NCI-H2171 treated with DMSO at 0.1 percent for 48 hours (cell line): ENCODE measurements around the gene RNF17.
"Not testable (repeated sequence)": the region's sequence is repeated elsewhere in the genome, so short reads cannot be mapped to it uniquely, and the experiment has no call there.

Source experiments
- DNase-seq: peaks from one replicate; lab custom pipeline; 2025; lab: John Stamatoyannopoulos, UW

Gene RNF17

DNA sequence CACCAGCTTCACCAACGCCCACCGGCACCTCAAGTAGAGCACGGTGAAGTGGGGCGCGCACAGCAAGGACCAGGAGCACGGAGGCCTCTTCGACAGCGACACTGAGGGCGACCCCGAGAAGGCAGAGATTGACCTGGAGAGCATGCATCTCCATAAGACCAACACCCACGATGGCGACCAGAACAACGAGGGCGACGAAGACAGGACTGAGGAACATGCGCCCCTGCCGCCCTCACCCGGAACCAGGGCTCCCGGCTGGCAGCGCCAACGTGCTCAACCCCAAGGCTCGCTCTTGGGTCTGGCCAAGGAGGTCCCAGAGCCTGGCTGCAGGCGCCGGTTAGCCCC is 18.5 kb upstream of the RNF17 start:
- no peak for DNase-seq

DNA sequence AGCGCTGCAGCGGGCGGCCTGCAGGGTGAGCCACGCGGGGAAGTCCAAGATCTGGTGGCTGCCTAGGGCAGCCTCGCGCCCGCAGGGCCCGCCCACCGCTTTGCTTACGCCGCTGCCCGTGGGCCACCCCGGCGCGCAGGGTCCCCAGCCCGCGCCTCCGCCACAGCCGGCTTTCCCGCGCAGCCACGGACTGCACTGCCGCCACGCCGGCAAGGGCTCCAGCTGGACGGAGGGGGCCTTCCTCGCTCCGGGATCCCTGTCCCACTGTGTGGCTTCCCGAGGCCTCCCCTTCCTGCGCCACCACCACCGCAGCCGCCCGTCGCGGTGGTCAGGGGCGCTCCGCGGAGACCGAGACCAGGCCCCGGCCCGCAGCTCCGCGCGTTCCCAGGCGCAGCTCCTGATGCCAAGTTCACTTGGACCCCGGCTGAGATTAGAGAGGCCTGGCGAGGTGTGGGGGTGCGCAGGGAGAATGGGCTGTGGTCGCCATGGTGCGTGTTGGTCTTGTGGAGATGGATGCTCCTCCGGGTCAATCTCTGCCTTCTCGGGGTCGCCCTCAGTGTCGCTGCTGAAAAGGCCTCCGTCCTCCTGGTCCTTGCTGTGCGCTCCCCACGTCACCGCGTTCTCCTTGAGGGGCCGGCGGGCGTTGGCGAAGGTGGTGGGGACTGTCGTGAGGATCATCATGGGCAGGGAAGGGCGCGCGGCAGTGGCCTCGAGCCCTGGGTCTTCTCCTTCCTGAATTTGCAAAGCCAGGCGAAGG is 17.9 kb upstream of the RNF17 start:
- DNase-seq, result no peak

DNA sequence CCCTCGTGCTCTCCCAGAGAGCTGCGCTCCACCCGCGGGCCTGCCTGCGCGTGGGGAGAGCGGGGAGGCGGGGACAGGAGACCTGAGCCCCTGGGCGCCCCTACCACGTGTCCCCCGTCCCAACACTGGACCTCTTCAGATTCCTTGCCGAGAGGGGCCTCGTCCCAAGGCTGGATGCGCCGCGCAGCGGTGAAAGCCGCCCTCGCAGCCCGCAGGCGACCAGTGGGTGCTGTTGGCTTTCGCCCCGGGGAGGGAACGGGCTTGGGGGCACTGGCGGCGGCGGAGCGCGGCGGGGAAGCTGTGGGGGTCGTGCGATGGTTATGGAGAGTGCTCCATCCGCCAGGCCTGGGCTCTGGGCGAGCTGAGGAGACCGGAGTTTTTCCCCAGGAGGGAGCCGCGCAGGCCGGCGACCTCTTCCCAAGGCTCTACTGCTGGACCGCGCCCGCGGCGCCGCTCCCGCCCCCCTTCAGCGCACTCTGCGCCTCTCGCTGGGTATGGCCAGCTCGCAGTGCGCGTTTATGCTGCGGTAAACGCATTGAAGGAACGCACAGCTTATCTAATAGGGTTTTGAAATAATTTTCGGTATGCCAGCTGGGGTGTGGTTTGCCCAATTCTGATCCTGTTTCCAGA is 17.2 kb upstream of the RNF17 start:
- DNase-seq, result no peak

DNA sequence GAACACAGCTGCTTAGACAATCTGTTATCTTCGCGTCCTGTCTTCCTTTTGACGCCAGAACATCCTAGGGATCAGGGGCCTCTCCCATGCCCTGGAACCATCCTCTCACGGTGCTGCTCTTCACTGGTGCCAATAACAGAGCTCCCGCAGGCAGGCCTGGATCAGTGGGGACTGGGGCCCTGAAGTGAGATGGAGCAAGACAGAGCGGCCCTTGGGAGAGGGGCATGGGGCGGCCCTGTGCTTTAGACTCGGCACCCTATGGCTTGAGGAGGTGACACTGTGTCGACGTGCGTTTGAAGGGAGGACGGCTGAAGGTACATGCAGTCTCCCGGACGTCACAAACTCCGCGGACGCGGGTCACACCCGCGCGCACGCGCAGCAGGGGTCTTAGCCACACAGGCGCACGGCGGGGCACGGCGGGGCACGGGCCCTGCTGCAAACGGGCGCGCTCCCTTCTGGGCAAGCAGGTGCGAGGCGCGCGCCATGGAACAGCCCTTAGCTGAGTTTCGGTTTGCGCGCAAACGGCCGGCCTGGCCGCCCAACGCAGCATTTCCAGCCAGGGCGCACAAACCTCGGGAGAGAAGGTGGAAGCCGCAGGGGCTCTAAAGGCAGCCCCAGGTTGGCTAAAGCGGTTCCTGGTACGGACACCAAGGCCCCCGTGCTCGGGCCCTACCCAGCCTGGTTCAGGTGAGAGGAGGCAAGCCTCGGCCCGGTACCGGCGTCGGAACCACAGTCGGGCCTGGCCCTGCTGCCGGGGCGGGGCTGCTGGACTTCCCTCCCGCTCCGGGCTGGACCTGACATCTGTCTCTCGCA is 16.5 kb upstream of the RNF17 start:
- DNase-seq, result peak; percentile 61

DNA sequence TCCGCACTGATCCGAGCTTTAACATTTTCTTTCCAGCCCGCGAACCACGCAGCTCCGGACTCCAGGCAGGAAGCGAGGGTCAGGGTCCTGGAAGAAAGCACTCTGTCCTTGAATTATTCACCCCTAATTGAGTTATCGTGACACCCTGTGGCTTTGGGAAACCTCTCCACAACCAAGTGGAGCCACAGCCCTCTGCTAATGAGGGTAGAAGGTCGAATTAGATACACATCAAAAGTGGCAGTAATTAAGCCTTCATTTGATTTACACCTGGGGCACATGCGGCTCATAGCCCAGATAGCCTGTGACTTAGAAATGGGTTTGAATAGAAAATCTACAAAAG is 15.9 kb upstream of the RNF17 start:
- no peak for DNase-seq

DNA sequence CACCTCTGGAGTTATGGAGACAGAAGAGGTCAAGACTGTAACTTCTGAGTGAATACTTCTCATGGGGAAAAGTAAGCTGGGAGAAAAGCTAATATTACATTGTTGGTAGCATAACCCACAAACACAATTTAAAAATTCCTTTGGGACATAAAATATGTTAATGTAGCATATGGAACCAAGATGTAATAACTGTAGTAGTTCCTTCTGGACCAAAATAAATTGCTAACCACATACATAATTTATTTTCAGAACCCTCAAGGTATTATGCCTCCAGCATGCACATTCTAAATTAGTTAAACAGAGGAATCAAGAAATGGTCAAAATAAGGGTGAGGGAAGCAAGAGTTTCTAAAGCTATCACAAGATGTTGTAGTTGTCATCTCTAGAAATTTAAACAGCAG is 4.8 kb upstream of the RNF17 start:
- DNase-seq, result no peak

DNA sequence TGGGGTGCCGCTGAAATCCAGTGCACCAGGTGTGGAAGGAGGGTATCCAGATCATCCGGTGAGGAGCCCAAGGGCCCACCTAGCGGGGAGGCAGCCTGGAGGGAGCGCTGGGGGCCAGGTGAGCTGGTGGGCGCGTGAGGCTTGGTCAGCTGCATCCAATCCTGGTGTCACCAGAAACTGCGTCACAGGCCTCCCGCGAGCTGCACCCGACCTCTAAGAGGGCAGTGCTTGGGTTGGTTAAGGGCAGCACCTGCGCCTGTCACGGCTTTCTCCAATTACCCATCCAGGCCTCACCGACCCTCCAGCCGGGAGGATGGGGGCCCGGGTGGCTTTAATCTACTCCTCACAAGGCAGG is 284 bp downstream of the RNF17 start:
- DNase-seq, result no peak

DNA sequence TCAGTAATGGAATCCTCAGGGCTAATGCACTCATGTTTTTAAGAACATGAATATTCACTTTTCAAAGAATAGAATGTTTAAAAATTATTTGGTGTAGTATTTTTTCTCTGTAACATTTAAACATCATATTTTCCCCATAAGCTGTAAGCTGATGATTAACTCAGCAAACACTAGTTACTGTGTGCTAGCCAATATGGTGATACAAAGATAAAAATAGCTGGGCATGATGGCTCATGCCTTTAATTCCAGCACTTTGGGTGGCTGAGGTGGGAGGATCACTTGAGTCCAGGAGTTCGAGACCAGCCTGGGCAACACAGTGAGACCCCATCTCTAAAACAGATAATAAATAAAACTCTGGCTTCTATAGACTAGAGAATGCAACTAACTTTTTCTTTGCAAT is 13.2 kb downstream of the RNF17 start:
- DNase-seq, result no peak

DNA sequence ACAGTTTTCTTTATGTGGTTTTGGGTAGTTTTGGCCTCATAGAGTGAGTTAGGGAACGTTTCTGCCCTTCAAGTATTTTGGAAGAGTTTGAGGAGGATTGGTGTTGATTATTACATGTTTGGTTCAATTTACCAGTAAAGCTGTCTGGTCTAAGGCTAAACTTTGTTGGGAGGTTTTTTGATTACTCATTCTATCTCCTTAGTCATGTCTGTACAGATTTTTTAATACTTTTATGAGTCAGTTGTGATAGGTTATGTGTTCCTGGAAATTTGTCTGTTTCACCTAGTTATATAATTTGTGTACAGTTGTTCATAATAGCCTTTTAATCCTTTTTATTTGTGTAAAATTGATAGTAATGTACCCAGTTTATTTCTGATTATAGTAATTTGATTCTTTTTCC is 20.4 kb downstream of the RNF17 start:
- no peak for DNase-seq

DNA sequence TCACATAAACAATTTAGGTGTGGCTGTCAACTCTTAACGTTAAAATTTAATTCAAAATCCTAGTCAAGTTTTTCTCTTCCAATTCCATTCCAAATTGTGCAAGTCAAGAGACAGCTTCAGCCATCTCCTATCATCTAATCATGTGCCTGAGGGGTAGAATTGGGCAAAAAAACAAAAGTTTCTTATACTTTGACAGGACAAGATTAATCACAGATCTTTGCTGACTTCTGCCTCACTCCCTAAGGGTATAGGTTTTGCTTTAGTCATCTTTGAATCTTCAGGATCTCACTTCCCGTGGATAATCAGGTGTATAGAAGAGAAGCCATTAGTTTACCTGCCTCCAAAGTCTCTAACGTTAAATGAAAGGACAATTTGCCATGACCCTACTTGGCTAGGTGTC is 24.6 kb downstream of the RNF17 start:
- DNase-seq, result no peak

DNA sequence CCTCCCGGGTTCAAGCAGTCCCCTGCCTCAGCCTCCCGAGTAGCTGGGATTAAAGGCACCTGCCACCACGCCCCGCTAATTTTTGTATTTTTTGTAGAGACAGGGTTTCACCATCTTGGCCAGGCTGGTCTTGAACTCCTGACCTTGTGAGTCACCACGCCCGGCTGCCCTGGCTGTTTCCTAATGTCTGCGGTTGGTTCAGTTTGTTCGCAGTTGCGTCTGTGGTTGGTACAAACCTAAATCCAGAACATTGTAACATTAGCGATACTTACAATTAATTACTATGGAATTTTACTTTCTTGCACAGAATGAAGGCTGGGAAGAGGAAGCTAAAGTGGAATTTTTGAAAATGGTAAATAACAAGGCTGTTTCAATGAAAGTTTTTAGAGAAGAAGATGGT is 38.1 kb downstream of the RNF17 start:
- no peak for DNase-seq

DNA sequence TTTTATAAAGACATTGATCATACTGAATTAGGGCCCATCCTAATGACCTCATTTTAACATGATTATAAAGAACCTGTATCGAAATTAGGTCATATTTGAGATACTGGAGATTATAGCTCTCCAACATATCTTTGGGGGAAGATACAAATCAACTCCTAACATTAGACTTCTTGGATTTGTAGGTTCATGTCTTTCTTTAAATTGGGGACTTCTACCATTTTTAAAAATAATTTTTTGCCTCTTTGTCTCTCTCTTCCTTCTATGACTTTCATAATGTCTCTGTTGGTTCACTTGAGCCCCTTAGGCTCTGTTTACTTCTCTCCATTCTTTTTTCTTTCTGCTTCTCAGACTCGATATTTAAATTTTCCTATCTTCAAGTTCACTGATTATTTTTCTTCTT is 57.2 kb downstream of the RNF17 start:
- DNase-seq, result no peak

DNA sequence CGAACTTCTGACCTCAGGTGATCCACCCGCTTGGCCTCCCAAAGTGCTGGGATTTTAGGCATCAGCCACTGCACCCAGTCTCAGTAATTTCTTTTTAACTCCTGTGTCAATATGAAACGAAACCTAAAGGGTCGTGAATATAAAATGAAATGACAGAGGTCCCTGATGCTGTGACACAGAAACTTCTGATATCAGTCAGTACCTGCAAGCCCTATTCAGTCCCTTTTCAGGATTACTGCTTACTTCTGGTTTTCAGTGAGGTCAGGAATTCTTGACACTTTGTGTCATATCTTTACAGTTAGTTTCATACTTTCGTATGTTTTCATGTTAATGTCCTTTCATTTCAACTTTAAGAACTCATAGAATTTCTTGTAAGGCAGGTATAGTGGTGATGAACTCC is 58.7 kb downstream of the RNF17 start:
- no peak for DNase-seq

DNA sequence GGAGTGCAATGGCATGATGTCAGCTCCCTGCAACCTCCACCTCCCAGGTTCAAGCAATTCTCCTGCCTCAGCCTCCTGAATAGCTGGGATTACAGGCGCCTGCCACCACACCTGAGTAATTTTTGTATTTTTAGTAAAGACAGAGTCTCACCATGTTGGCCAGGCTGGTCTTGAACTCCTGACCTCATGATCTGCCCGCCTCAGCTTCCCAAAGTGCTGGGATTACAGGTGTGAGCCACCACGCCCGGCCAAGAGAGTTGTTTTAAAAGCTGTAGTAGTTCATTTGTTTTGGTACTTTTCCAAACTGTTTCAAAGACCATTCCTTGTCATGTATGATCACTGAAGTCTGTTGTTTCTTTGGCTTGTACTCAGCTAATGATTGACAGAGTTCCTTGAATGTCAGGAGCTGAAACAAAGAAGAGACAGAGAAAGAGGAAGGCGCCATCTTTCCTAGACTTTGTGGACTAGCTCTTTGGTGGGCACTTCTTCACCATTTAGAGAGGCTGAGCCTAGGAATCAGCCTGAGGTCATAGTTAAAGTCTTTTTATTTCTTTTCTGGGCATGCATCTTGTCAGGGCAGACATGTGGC is 59.2 kb downstream of the RNF17 start:
- DNase-seq, result not testable (repeated sequence)

DNA sequence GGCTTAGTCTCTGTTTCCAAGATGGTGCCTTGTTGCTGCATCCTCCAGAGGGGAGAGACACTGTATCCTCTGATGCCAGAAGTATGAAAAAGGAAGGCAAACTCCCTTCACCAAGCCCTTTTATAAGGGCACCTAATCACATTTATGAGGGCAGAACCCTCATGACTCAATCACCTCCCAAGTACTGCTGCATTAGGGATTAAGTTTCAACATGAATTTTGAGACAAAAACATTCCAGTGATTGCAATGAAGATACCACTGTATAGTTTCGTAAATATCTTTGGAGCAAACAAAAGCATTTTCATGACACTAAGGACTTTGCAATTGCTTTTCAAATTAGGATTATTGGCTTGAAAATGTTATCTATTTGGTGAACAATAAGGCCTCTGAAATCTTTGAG is 63.8 kb downstream of the RNF17 start:
- no peak for DNase-seq

DNA sequence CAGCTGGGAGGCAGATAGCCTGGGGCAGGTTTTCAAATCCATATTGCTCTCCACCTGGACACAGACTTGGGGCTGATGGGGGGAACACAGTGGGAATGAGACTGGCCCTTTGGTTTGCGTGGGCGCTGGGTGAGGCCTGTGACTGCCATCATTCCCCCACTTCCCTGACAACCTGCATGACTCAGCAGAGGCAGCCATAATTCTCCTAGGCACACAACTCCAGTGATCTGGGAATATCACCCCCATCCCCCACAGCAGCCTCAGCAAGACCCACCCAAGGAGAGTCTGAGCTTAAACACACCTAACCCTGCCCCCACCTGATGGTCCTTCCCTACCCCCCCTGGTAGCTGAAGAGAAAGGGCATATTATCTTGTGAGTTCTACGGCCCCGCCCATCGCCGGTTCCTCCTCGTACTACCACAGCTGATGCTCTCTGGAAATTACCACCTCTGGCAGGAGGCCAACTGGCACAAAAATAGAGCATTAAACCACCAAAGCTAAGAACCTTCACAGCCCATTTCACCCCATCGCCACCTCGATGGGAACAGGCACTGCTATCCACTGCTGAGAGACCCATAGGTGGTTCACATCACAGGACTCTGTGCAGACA is 71.0 kb downstream of the RNF17 start:
- peak; percentile 34 for DNase-seq

DNA sequence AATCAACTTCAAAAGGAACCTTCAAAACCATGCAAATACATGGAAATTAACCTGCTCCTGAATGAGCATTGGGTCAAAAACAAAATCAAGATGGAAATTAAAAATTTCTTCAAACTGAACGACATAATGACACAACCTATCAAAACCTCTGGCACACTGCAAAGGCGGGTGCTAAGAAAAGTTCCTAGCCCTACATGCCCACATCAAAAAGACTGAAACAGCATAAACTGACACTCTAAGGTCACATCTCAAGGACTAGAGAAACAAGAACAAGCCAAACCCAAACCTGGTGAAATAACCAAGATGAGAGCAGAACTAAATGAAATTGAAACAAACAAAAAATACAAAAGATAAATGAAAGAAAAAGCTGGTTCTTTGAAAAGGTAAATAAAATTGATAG is 73.6 kb downstream of the RNF17 start:
- DNase-seq, result not testable (repeated sequence)

DNA sequence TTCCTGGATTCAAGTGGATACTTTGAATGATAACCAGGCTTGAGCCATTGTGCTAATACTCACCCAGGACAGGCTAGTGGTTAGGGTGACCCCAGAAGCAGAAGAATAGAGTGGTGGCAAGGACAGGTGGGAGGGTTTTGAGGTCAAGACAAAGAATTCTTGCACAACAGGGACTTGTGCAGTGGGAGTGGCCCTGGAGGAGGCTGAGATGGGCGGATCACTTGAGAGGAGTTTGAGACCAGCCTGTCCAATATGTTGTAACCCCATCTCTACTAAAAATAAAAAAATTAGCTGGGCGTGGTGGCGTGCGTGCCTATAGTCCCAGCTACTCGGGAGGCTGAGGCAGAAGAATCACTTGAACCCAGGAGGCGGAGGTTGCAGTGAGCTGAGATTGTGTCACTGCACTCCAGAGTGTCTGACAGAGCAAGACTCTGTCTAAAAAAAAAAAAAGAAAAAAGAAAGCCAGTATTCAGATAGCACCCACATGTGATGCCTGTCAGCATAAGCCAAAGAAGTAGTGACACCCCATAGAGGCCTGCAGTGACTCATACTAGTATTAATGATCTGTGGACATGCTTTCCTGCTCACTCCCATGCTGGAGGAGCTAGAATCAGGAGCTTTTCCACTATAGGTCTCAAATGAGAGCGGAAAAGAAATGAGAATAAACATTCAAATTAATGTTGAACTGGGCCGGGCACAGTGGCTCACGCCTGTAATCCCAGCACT is 78.7 kb downstream of the RNF17 start:
- DNase-seq, result no peak

DNA sequence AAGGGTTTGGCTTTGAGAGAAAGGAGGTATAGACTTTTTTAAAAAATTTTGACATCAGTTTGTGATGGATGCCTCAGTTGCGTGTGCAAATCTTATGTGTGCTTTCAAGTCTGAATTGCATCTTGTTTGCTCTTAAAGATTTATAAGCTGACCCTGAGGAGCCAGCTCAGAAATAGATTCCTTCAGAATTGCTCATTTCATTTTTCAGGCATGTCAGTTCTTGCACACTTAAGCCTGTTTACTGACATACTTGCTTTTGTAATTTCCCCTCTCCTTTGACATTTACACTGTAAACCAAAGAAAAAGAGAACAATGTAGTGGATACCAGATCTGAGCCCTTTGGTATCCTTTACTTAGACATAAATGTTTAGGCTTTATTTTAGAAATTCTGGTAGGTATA is 87.6 kb downstream of the RNF17 start:
- no peak for DNase-seq

DNA sequence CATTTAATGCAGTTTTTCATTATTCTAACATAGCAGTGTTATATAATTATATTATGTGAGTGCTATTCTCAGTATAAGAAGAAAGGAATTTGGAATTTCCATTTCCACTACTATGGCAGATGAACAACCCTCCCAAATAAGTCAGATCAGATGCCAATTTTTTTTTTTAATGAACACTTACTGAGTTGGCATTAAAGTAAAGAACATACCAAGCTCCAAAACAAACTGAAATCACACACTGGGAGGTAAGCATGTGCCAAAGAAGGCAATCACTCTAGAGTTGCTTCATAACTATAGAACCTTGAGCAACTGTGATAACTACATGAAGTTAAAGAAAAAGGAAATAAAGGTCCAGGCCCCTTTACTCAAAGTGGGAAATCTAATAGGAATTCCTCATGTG is 90.3 kb downstream of the RNF17 start:
- DNase-seq, result no peak

DNA sequence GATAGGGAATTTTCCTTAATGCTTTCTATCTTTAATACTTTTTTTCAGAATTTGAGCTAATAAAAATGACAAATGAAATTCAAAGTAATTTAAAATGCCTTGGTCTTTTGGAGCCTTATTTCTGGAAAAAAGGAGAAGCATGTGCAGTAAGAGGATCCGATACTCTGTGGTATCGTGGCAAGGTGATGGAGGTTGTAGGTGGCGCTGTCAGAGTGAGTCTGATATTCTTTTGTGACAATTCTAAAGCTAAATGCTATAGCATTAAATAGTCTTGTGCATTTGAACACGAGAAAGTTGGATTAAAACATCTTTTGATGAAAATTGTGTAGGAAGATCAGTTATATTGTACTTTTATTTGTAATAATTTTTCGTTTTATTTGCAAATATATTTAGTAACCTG is 95.0 kb downstream of the RNF17 start:
- DNase-seq, result no peak

DNA sequence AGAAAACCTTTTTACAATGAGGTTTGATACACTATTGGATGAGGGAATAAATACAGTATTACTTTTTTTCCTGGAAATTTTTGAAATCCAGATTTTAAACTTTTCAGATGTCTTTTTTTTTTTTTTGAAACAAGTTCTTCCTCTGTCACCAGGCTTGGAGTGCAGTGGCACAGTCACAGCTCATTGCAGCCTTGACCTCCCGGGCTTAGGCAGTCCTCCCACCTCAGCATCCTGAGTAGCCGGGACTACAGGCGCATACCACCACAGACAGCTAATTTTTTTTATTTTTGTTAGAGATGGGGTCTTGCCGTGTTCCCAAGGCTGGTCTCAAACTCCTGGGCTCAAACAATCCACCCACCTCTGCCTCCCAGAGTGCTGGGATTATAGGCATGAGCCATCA is 96.8 kb downstream of the RNF17 start:
- no peak for DNase-seq
